ENCODE measurements around the gene MBLAC1.

MBLAC1 gene

GRCh38 chr7:100157334-100158228 is 30.8 kb downstream of the MBLAC1 start:
- Mint-ChIP-seq H3K4me1 (ENCODE audit: low read depth) (peaks cover 61% of the 10 kb centered on the region), H3K27me3 (peaks cover 9% of the 10 kb centered on the region), H3K36me3 (ENCODE audit: low read depth) (peaks cover 53% of the 10 kb centered on the region), H3K9me3 (no peaks in the 10 kb centered on the region), H3K4me3 (peak overlapping the region; percentile 76), H3K27ac (peak overlapping the region; percentile 88)
- intact Hi-C loops (cut with micrococcal nuclease), result loop anchor here (1.0 kb wide), 1 partner anchor 9 kb away; the partner anchor contains the start of gene LAMTOR4

- H3K4me3 Mint-ChIP-seq, result peak within 1 kb of the TSS; percentile 76
- H3K27me3 Mint-ChIP-seq, result peaks cover 15% of the 10 kb centered on the region
- peak within 1 kb of the TSS; percentile 88 for H3K27ac Mint-ChIP-seq
- H3K9me3 Mint-ChIP-seq, result no peaks in the 10 kb centered on the region
- peaks cover 52% of the 10 kb centered on the region for H3K4me1 Mint-ChIP-seq (ENCODE audit: low read depth)
- H3K36me3 Mint-ChIP-seq (ENCODE audit: low read depth), result peaks cover 44% of the 10 kb centered on the region
- intact Hi-C loops (cut with micrococcal nuclease), result loop anchor here (1.0 kb wide), 1 partner anchor 10 kb away; the partner anchor contains the start of gene LAMTOR4
These were observed 31.7 kb downstream of the MBLAC1 start, which contains the start of gene TRAPPC14 for GRCh38 chr7:100158229-100159098. TSS of gene TRAPPC14 (minus strand) at chr7:100158723. CDS start at chr7:100158499, 224 bp downstream.

- intact Hi-C loops (cut with micrococcal nuclease), result no loop called here
- Mint-ChIP-seq H3K36me3 (ENCODE audit: low read depth) (peaks cover 37% of the 10 kb centered on the region), H3K27me3 (peaks cover 22% of the 10 kb centered on the region), H3K4me1 (ENCODE audit: low read depth) (peaks cover 45% of the 10 kb centered on the region), H3K27ac (peak overlapping the region; percentile 88), H3K4me3 (peak overlapping the region; percentile 76), H3K9me3 (no peaks in the 10 kb centered on the region)
These were observed 32.4 kb downstream of the MBLAC1 start for GRCh38 chr7:100159099-100159623.

GRCh38 chr7:100160067-100160466 is 33.3 kb downstream of the MBLAC1 start:
- Mint-ChIP-seq H3K27ac (no peak overlapping the region), H3K4me1 (ENCODE audit: low read depth) (peaks cover 36% of the 10 kb centered on the region), H3K27me3 (peaks cover 29% of the 10 kb centered on the region), H3K4me3 (no peak overlapping the region), H3K9me3 (no peaks in the 10 kb centered on the region), H3K36me3 (ENCODE audit: low read depth) (peaks cover 28% of the 10 kb centered on the region)
- intact Hi-C loops (cut with micrococcal nuclease), result no loop called here

- no peaks in the 10 kb centered on the region for H3K9me3 Mint-ChIP-seq
- no peak overlapping the region for H3K4me3 Mint-ChIP-seq
- H3K27ac Mint-ChIP-seq, result no peak overlapping the region
- intact Hi-C loops (cut with micrococcal nuclease), result no loop called here
- peaks cover 56% of the 10 kb centered on the region for H3K27me3 Mint-ChIP-seq
- H3K4me1 Mint-ChIP-seq (ENCODE audit: low read depth), result peaks cover 28% of the 10 kb centered on the region
- H3K36me3 Mint-ChIP-seq (ENCODE audit: low read depth), result no peaks in the 10 kb centered on the region
These were observed 36.3 kb downstream of the MBLAC1 start for GRCh38 chr7:100163006-100163531.

- H3K36me3 Mint-ChIP-seq (ENCODE audit: low read depth), result no peaks in the 10 kb centered on the region
- peaks cover 34% of the 10 kb centered on the region for H3K4me1 Mint-ChIP-seq (ENCODE audit: low read depth)
- intact Hi-C loops (cut with micrococcal nuclease), result no loop called here
- no peak overlapping the region for H3K4me3 Mint-ChIP-seq
- H3K27me3 Mint-ChIP-seq, result peaks cover 64% of the 10 kb centered on the region
- H3K27ac Mint-ChIP-seq, result no peak overlapping the region
- no peaks in the 10 kb centered on the region for H3K9me3 Mint-ChIP-seq
These were observed 37.1 kb downstream of the MBLAC1 start for GRCh38 chr7:100163871-100164270.

- Mint-ChIP-seq H3K9me3 (no peaks in the 10 kb centered on the region), H3K4me3 (peak overlapping the region; percentile 23), H3K4me1 (ENCODE audit: low read depth) (peaks cover 35% of the 10 kb centered on the region), H3K27me3 (peaks cover 81% of the 10 kb centered on the region), H3K27ac (peak overlapping the region; percentile 64), H3K36me3 (ENCODE audit: low read depth) (no peaks in the 10 kb centered on the region)
- intact Hi-C loops (cut with micrococcal nuclease), result no loop called here
These were observed 39.7 kb downstream of the MBLAC1 start for GRCh38 chr7:100166317-100166940.

GRCh38 chr7:100166970-100167911 is 40.5 kb downstream of the MBLAC1 start:
- peaks cover 86% of the 10 kb centered on the region for H3K27me3 Mint-ChIP-seq
- H3K9me3 Mint-ChIP-seq, result no peaks in the 10 kb centered on the region
- intact Hi-C loops (cut with micrococcal nuclease), result no loop called here
- H3K4me1 Mint-ChIP-seq (ENCODE audit: low read depth), result peaks cover 39% of the 10 kb centered on the region
- no peaks in the 10 kb centered on the region for H3K36me3 Mint-ChIP-seq (ENCODE audit: low read depth)
- peak overlapping the region; percentile 67 for H3K4me3 Mint-ChIP-seq
- H3K27ac Mint-ChIP-seq, result peak overlapping the region; percentile 64

- Mint-ChIP-seq H3K27me3 (peaks cover 82% of the 10 kb centered on the region), H3K4me3 (peak overlapping the region; percentile 67), H3K27ac (peak overlapping the region; percentile 64), H3K4me1 (ENCODE audit: low read depth) (peaks cover 39% of the 10 kb centered on the region), H3K9me3 (no peaks in the 10 kb centered on the region), H3K36me3 (ENCODE audit: low read depth) (no peaks in the 10 kb centered on the region)
- intact Hi-C loops (cut with micrococcal nuclease), result no loop called here
These were observed 41.2 kb downstream of the MBLAC1 start for GRCh38 chr7:100167912-100168323.

- Mint-ChIP-seq H3K27me3 (peaks cover 83% of the 10 kb centered on the region), H3K36me3 (ENCODE audit: low read depth) (no peaks in the 10 kb centered on the region), H3K4me3 (no peak overlapping the region), H3K4me1 (ENCODE audit: low read depth) (peaks cover 39% of the 10 kb centered on the region), H3K9me3 (no peaks in the 10 kb centered on the region), H3K27ac (no peak overlapping the region)
- intact Hi-C loops (cut with micrococcal nuclease), result no loop called here
These were observed 42.5 kb downstream of the MBLAC1 start for GRCh38 chr7:100169147-100169850.

- Mint-ChIP-seq H3K27ac (no peak overlapping the region), H3K27me3 (peaks cover 83% of the 10 kb centered on the region), H3K9me3 (no peaks in the 10 kb centered on the region), H3K4me3 (no peak overlapping the region), H3K4me1 (ENCODE audit: low read depth) (peaks cover 39% of the 10 kb centered on the region), H3K36me3 (ENCODE audit: low read depth) (no peaks in the 10 kb centered on the region)
- intact Hi-C loops (cut with micrococcal nuclease), result no loop called here
These were observed 43.5 kb downstream of the MBLAC1 start for GRCh38 chr7:100170101-100170897.
